Mucosa of descending colon (tissue), 3 donors: ENCODE results near the gene FBXO27. TPM values are rescaled to one million over a fixed set of nuclear protein-coding genes. Genes with fewer than 3 reads are reported as not detected.

Experiments
- ATAC-seq: fragments of 200-7000 bp; cut with Tn5 transposase; one replicate; pipeline ENCODE4 v1.9.1; 2020; ENCODE audit warnings: mild to moderate bottlenecking, moderate library complexity
- DNase-seq, 3 donors: peaks; one replicate each; pipeline ENCODE4 v3.0.0-alpha.2; 2020
- H3K36me3 ChIP-seq: fragments of 200-600 bp; one replicate; pipeline ENCODE4 v1.8.0; 2021; ENCODE audit warnings: low read depth, mild to moderate bottlenecking
- H3K4me1 ChIP-seq: fragments of 200-600 bp; one replicate; pipeline ENCODE4 v1.8.0; 2021; ENCODE audit warnings: low read depth, mild to moderate bottlenecking
- H3K4me3 ChIP-seq: fragments of 200-600 bp; one replicate; pipeline ENCODE4 v1.8.0; 2021; ENCODE audit warnings: mild to moderate bottlenecking
- H3K9me3 ChIP-seq: fragments of 200-600 bp; one replicate; pipeline ENCODE4 v1.8.0; 2021; ENCODE audit warnings: mild to moderate bottlenecking
- intact Hi-C, 2 donors: fragments of 100-400 bp; cut with DNase I in 1 of 2; cut with micrococcal nuclease in 1 of 2; formaldehyde crosslinking; loops; one replicate each; pipeline versions ENCODE4 v1.11.0 to v1.11.1; 2022; cut with DNase I, micrococcal nuclease
- total RNA-seq, 3 donors: library from RNA; stranded (reverse); fragmentation: NEBNext Ultra II Directional in 2 of 3; extraction: Animal tissue kit (Norgen Biotek cat#: 25700) in 2 of 3; gene quantifications; one replicate each; pipeline versions ENCODE4 v1.2.1 to v1.2.4, GENCODE V29; 2021 to 2023
- TF ChIP-seq, protein P1 (sequence below): fragments of 200-600 bp; IDR thresholded peaks from one replicate; pipeline ENCODE4 v1.8.0; 2022; ENCODE audit warnings: antibody characterized with exemption, mild to moderate bottlenecking
- donor health status: DM: no; HTN: no; CAD: no; lungs with moderate emphysema.
- donor health status: DM: no; HTN: no; CAD: no.
- donor health status: DM: no; HTN: yes; CAD: no.

The FBXO27 gene
- total RNA-seq, 3 donors from 2014 or later, result 0.63 to 10.2 (median 1.5) TPM

DNA sequence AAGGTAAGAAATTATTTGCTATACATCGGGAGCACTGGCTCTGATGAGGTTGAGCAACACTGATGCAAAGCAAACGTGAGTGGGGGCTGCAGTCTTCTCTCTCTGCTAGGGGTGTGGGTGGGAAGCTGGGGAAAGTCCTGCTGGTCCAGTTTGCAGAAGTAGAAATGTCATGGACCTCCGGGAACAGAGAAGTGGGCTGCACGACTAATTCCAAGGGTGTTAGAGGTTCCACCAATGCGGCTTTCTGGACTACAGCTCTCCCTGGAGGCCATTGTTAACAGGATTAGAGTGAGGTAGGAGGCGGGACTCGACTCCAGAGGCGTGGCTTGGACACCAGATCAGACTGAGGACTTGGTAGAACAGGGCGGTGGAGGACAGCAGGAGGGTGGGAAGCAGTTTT lies 5.7 kb upstream of the FBXO27 start:
- intact Hi-C loops, result no loop called here
- TF ChIP-seq, protein P1, sequence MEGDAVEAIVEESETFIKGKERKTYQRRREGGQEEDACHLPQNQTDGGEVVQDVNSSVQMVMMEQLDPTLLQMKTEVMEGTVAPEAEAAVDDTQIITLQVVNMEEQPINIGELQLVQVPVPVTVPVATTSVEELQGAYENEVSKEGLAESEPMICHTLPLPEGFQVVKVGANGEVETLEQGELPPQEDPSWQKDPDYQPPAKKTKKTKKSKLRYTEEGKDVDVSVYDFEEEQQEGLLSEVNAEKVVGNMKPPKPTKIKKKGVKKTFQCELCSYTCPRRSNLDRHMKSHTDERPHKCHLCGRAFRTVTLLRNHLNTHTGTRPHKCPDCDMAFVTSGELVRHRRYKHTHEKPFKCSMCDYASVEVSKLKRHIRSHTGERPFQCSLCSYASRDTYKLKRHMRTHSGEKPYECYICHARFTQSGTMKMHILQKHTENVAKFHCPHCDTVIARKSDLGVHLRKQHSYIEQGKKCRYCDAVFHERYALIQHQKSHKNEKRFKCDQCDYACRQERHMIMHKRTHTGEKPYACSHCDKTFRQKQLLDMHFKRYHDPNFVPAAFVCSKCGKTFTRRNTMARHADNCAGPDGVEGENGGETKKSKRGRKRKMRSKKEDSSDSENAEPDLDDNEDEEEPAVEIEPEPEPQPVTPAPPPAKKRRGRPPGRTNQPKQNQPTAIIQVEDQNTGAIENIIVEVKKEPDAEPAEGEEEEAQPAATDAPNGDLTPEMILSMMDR, result no peak
- H3K9me3 ChIP-seq, result no peaks in the 10 kb centered on the region
- H3K4me1 ChIP-seq, result no peaks in the 10 kb centered on the region
- no peaks in the 10 kb centered on the region for H3K36me3 ChIP-seq
- ATAC-seq (peak; percentile 60), DNase-seq (peak in 1 of 3 donors; percentile 42)
- no peak overlapping the region for H3K4me3 ChIP-seq

- ATAC-seq, result no peak
- H3K4me1 ChIP-seq, result no peaks in the 10 kb centered on the region
- H3K4me3 ChIP-seq, result no peak overlapping the region
- TF ChIP-seq, protein P1, result no peak
- no peaks in the 10 kb centered on the region for H3K36me3 ChIP-seq
- no peak for DNase-seq
- intact Hi-C loops, result no loop called here
- no peaks in the 10 kb centered on the region for H3K9me3 ChIP-seq
Measured at GRCh38 chr19:39037194-39037593, 4.8 kb upstream of the FBXO27 start.

- no peak for DNase-seq
- H3K9me3 ChIP-seq, result no peaks in the 10 kb centered on the region
- TF ChIP-seq, protein P1, result no peak
- H3K36me3 ChIP-seq, result no peaks in the 10 kb centered on the region
- intact Hi-C loops, result no loop called here
- no peak for ATAC-seq
- H3K4me3 ChIP-seq, result no peak overlapping the region
- H3K4me1 ChIP-seq, result no peaks in the 10 kb centered on the region
Measured at GRCh38 chr19:39036581-39036980, 4.2 kb upstream of the FBXO27 start.

GRCh38 chr19:39031368-39032062 lies 834 bp downstream of the FBXO27 start:
- H3K9me3 ChIP-seq, result no peaks in the 10 kb centered on the region
- TF ChIP-seq, protein P1, result no peak
- ATAC-seq (peak; percentile 97), DNase-seq (peak; percentile 87 to 90 (median 89))
- intact Hi-C loops, result no loop called here
- peak overlapping the region; percentile 26 for H3K4me3 ChIP-seq
- H3K4me1 ChIP-seq, result peaks cover 8% of the 10 kb centered on the region
- H3K36me3 ChIP-seq, result no peaks in the 10 kb centered on the region

DNA sequence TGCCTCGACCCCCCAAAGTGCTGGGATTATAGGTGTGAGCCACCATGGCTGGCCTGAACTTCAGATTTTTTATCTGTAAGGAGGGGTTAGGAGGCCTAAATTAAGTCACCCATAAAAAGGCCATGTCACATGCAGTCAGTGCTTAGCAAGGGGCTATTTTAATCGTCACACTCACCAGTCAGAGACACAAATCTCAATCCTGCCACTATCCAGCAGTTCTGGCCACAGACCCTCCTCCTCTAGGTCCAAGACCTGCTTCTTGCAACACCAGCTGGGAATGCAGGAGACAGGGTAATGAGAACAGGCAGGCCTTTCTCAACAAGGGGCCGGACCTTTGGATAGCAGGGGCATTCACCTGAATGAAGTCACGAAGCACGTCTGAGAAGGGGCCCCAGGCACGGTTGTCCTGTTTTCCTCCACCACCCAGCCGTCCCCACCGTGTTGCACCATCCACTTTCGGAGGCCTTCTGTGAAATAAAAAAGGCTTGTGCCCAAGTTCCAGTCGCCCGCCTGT lies 1.4 kb downstream of the FBXO27 start:
- intact Hi-C loops, result no loop called here
- DNase-seq (no peak), ATAC-seq (no peak)
- H3K4me1 ChIP-seq, result peaks cover 8% of the 10 kb centered on the region
- H3K4me3 ChIP-seq, result no peak overlapping the region
- no peaks in the 10 kb centered on the region for H3K9me3 ChIP-seq
- no peaks in the 10 kb centered on the region for H3K36me3 ChIP-seq
- TF ChIP-seq, protein P1, result no peak
